Immature natural killer cell (primary cell): ENCODE measurements around the gene FHL1. TPM values are rescaled to one million over a fixed set of nuclear protein-coding genes. Genes with fewer than 3 reads are reported as not detected.
"Not testable (repeated sequence)": the region's sequence is repeated elsewhere in the genome, so short reads cannot be mapped to it uniquely, and the experiment has no call there.

Experiments
- DNase-seq, 3 donors: peaks; one replicate each; pipeline ENCODE4 v3.0.0; 2022; ENCODE audit warnings: mixed read lengths in 1 of 3
- H3K27ac Mint-ChIP-seq, 6 donors: one replicate each; pipeline ENCODE4 v1.8.0; 2020; ENCODE audit warnings: mixed read lengths in 6 of 6, mild to moderate bottlenecking in 5 of 6, inconsistent platforms in 4 of 6, moderate library complexity in 3 of 6
- H3K27me3 Mint-ChIP-seq, 3 donors: one replicate each; pipeline ENCODE4 v1.8.0; 2020 to 2021; ENCODE audit warnings: low read depth in 3 of 3, mild to moderate bottlenecking in 3 of 3, mixed read lengths in 3 of 3, moderate library complexity in 3 of 3, inconsistent platforms in 1 of 3
- H3K36me3 Mint-ChIP-seq, 3 donors: one replicate each; pipeline ENCODE4 v1.8.0; 2020; ENCODE audit warnings: mixed read lengths in 3 of 3, inconsistent platforms in 2 of 3, mild to moderate bottlenecking in 2 of 3
- H3K4me1 Mint-ChIP-seq, 2 donors: one replicate each; pipeline ENCODE4 v1.8.0; 2020; ENCODE audit warnings: inconsistent platforms in 2 of 2, mild to moderate bottlenecking in 2 of 2, mixed read lengths in 2 of 2, moderate library complexity in 1 of 2
- H3K4me3 Mint-ChIP-seq, 5 donors: one replicate each; pipeline ENCODE4 v1.8.0; 2020; ENCODE audit warnings: mild to moderate bottlenecking in 5 of 5, mixed read lengths in 5 of 5, inconsistent platforms in 3 of 5, moderate library complexity in 3 of 5
- H3K9me3 Mint-ChIP-seq, 6 donors: one replicate each; pipeline ENCODE4 v1.8.0; 2020; ENCODE audit warnings: mild to moderate bottlenecking in 6 of 6, mixed read lengths in 6 of 6, inconsistent platforms in 4 of 6, moderate library complexity in 3 of 6
- polyA plus RNA-seq, 3 donors: library from polyadenylated mRNA; unstranded; fragments of 300-500 nt; fragmentation: Illumina TruSeq; gene quantifications; one replicate each; pipeline ENCODE4 v1.2.3, GENCODE V29; 2021

The FHL1 gene
- polyA plus RNA-seq, 3 donors from 2014 or later = 11.1 to 24.0 (median 17.6) TPM

DNA sequence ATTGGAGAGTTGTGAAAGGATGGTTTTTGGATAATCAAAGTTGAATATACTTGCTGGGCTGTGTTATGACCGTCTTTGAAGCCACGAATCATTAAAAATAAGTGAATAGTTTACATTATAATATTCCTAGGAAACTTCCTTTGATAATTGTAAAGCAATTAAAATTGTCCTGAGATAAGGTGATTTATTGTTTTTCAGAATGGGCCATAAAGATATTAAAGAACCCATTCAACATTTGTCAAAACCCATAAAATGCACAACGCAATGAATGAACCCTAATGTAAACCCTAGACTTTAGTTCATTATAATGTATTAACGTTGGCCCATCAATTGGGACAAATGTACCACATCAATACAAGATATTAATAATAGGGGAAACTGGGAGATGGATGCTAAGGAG lies 11.4 kb downstream of the FHL1 start:
- no peak for DNase-seq
- Mint-ChIP-seq H3K27me3 (peaks cover 0 to 15% (median 0%) of the 10 kb centered on the region in 3 donors), H3K27ac (no peak overlapping the region), H3K36me3 (peaks cover 0 to 4% (median 0%) of the 10 kb centered on the region in 3 donors), H3K4me1 (no peaks in the 10 kb centered on the region), H3K9me3 (no peaks in the 10 kb centered on the region), H3K4me3 (no peak overlapping the region)

- DNase-seq = no peak
- no peaks in the 10 kb centered on the region for H3K4me1 Mint-ChIP-seq
- H3K9me3 Mint-ChIP-seq = no peaks in the 10 kb centered on the region
- peaks cover 0 to 4% (median 0%) of the 10 kb centered on the region in 3 donors for H3K36me3 Mint-ChIP-seq
- no peak overlapping the region for H3K4me3 Mint-ChIP-seq
- H3K27me3 Mint-ChIP-seq = peaks cover 0 to 15% (median 0%) of the 10 kb centered on the region in 3 donors
- H3K27ac Mint-ChIP-seq = no peak overlapping the region
These were observed 12.3 kb downstream of the FHL1 start for GRCh38 chrX:136159611-136160025.

GRCh38 chrX:136162827-136163570 lies 15.7 kb downstream of the FHL1 start:
- H3K27me3 Mint-ChIP-seq = peaks cover 0 to 6% (median 2%) of the 10 kb centered on the region in 3 donors
- DNase-seq = no peak
- H3K4me1 Mint-ChIP-seq = no peaks in the 10 kb centered on the region
- H3K9me3 Mint-ChIP-seq = no peaks in the 10 kb centered on the region
- H3K4me3 Mint-ChIP-seq = no peak overlapping the region
- no peak overlapping the region for H3K27ac Mint-ChIP-seq
- H3K36me3 Mint-ChIP-seq = peaks cover 0 to 4% (median 0%) of the 10 kb centered on the region in 3 donors

DNA sequence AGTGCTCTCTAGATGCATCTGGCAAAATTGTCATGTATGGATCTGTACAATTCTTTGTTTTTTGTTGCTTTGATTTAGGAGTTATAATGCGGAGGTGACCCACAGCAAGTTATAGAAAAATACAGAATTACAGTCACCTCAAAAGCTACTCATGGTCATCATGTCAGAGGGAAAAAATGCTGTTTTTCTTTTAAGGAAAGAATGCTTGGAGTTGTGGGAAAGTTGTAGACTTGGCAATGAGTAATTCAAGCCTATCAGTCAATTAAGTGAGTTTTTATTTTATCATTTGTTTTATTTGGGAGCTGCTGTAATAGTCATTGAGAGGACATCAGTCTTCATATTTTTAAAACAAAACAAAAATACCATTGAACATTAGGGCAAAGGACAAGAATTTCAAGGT lies 16.4 kb downstream of the FHL1 start:
- no peak for DNase-seq
- Mint-ChIP-seq H3K36me3 (no peaks in the 10 kb centered on the region), H3K9me3 (no peaks in the 10 kb centered on the region), H3K27me3 (peaks cover 0 to 6% (median 2%) of the 10 kb centered on the region in 3 donors), H3K4me3 (no peak overlapping the region), H3K4me1 (no peaks in the 10 kb centered on the region), H3K27ac (no peak overlapping the region)

DNA sequence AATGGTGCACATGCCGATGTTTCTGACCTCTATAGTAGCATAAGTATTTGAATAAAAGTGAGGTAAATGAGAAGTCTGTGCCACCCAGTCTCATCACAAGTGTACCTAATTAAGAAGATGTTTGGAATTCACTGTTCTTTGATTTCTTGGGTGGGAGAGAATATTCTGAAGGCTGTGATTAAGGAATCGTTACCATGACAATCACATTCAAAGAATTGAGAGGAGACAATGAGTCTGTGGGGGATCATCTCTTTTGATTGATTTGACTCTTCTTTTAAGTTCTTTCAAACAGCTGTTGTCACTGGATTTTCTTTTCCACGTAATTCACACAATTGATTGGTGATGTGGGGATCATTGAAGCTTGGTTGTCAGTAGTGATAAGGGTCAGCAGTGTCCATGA lies 18.1 kb downstream of the FHL1 start:
- no peaks in the 10 kb centered on the region for H3K36me3 Mint-ChIP-seq
- no peak overlapping the region for H3K27ac Mint-ChIP-seq
- no peaks in the 10 kb centered on the region for H3K4me1 Mint-ChIP-seq
- DNase-seq = no peak
- peaks cover 0 to 6% (median 2%) of the 10 kb centered on the region in 3 donors for H3K27me3 Mint-ChIP-seq
- no peaks in the 10 kb centered on the region for H3K9me3 Mint-ChIP-seq
- H3K4me3 Mint-ChIP-seq = no peak overlapping the region

DNA sequence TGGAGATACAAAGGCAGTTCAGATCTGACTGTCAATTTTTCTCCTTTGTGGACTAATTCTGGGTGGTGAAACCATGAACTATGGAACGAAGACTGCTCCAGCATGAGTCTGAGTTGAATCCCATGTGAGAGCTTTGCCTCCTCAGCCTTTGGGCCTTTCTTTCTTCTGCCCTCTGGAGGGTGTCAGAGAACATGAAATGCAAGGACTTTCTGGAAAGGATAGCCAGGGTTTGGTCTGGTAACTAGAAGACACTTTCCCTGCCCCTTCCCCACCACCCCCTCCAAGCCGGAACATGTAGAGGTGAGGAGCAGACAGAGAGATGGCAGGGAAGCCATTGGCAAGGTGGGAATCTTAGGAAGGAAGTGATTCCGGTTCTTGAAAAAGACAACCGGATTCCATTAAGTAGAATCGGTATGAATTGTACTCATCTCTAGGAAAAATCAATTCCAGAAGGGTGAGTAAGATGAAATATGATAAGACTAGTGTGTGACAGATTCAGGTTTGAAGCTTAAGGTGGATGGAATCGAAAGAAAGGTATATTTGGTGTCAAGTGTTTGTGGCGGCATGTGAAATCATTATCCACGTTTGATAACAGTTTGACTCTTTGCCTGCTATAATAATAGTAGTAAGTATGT lies 19.0 kb downstream of the FHL1 start:
- no peak for DNase-seq
- no peak overlapping the region for H3K27ac Mint-ChIP-seq

DNA sequence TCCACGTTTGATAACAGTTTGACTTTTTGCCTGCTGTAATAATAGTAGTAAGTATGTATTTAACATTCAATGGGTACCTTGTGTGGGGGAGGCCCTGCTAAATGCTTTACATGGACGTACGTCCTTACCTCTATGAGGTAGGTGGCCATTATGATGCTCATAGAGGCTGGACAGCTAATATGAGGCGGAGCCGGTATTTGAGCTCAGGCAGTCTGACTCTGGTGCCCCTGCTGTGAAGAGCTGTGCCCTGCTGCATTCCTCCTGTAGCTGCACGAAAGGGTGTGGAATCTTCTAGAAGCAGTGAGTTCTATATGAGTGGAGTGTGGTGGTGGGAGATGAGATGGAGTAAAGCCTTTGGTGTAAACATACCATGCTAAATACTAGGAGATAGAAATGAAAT lies 20.7 kb downstream of the FHL1 start:
- H3K36me3 Mint-ChIP-seq, H3K27ac Mint-ChIP-seq, H3K4me3 Mint-ChIP-seq, H3K27me3 Mint-ChIP-seq, DNase-seq, H3K4me1 Mint-ChIP-seq, H3K9me3 Mint-ChIP-seq: not testable (repeated sequence)

More for the DNA sequence above, 19.0 kb downstream of the FHL1 start:
- no peaks in the 10 kb centered on the region for H3K9me3 Mint-ChIP-seq
- no peak overlapping the region for H3K4me3 Mint-ChIP-seq
- no peaks in the 10 kb centered on the region for H3K4me1 Mint-ChIP-seq
- H3K36me3 Mint-ChIP-seq = no peaks in the 10 kb centered on the region
- peaks cover 0 to 6% (median 2%) of the 10 kb centered on the region in 3 donors for H3K27me3 Mint-ChIP-seq

- peak overlapping the region in 1 of 6 donors; percentile 14 for H3K27ac Mint-ChIP-seq
- peaks cover 0 to 6% (median 2%) of the 10 kb centered on the region in 3 donors for H3K27me3 Mint-ChIP-seq
- no peaks in the 10 kb centered on the region for H3K36me3 Mint-ChIP-seq
These were observed 21.8 kb downstream of the FHL1 start for GRCh38 chrX:136168929-136169735.

DNA sequence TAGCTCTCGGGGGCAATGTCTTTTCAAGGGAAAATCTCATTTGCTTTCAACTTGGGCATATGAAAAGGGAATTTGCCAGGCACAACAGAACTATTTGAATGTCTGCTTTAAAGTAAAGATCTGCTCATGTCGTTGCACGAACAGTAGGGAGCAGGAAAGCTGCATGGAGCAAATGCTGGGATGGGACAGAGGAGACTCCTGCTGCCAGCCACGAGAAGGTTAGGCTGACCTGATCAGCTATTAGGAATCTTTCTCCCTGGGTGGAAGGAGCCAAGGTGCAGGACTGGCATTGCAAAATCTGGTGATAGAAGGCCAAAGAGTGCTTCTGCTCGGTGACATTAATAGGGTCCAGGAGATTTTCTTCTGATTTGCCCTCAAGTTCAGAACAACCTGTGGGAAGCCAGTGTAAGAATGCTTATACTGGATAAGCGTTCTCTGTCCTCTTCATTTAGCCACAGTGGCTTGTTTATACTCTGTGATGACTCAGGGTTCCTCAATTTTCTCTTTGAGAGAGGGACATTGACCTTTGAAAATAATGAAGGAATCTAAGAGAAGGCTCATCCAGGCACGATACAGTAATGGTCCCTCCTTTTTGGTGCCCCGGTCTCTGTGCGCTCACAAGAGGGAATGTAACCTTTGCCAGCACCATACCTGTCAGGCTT lies 22.9 kb downstream of the FHL1 start:
- H3K27me3 Mint-ChIP-seq = peaks cover 0 to 6% (median 2%) of the 10 kb centered on the region in 3 donors
- no peak for DNase-seq
- no peak overlapping the region for H3K27ac Mint-ChIP-seq
- H3K36me3 Mint-ChIP-seq = no peaks in the 10 kb centered on the region
- H3K4me3 Mint-ChIP-seq = no peak overlapping the region
- H3K4me1 Mint-ChIP-seq = no peaks in the 10 kb centered on the region
- no peaks in the 10 kb centered on the region for H3K9me3 Mint-ChIP-seq

More at GRCh38 chrX:136168929-136169735, 21.8 kb downstream of the FHL1 start:
- H3K4me1 Mint-ChIP-seq = no peaks in the 10 kb centered on the region
- H3K4me3 Mint-ChIP-seq = no peak overlapping the region
- H3K9me3 Mint-ChIP-seq = no peaks in the 10 kb centered on the region
- no peak for DNase-seq

- peaks cover 0 to 12% (median 2%) of the 10 kb centered on the region in 3 donors for H3K27me3 Mint-ChIP-seq
- H3K4me1 Mint-ChIP-seq = no peaks in the 10 kb centered on the region
- DNase-seq = no peak
- H3K36me3 Mint-ChIP-seq = no peaks in the 10 kb centered on the region
- no peak overlapping the region for H3K4me3 Mint-ChIP-seq
- H3K9me3 Mint-ChIP-seq = no peaks in the 10 kb centered on the region
- H3K27ac Mint-ChIP-seq = no peak overlapping the region
These were observed 24.1 kb downstream of the FHL1 start for GRCh38 chrX:136171420-136171819.

DNA sequence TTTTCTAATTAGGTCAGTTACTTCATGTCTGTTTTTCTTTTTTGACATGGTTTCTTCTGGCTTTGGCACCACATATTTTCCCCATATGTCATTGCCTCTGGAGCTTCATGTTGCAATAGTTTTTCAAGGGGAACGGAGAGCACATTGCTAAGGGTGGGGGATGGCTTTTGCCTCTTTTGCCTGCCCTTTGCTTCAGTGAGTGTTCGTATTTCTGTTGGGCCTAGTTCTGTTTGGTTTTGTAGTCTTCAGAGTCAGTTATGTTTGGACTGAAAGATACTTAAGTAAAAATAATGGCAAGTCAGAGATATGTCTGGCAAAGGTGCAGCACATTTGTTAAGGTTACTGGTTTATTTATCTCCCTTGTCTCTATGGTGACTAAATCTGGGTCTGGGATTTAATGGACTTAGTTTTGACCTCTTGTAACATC lies 29.1 kb downstream of the FHL1 start:
- Mint-ChIP-seq H3K36me3 (no peaks in the 10 kb centered on the region), H3K9me3 (no peaks in the 10 kb centered on the region), H3K27me3 (peaks cover 0 to 10% (median 4%) of the 10 kb centered on the region in 3 donors), H3K4me1 (no peaks in the 10 kb centered on the region), H3K27ac (no peak overlapping the region), H3K4me3 (no peak overlapping the region)
- DNase-seq = no peak

DNA sequence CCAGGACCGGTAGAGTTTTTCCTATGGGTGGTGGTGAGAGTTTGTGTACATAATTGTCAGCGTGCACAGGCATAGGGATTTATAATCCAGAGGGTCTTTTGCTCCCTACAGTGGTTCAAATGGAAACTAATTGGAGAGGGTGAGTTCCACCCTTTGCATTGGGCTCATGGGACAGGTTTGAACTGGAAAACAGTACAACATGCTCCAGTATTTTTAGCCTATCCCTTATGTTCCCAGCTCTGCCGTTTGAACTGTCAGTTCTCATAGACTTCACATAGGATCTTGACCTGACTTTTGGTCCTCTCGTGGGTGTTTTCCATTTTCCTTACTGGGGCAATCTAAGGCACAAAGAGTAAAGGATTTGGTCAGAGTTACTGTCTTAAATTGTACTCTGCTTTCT lies 31.8 kb downstream of the FHL1 start:
- H3K9me3 Mint-ChIP-seq = no peaks in the 10 kb centered on the region
- no peak overlapping the region for H3K4me3 Mint-ChIP-seq
- H3K27me3 Mint-ChIP-seq = peaks cover 1 to 7% (median 7%) of the 10 kb centered on the region in 3 donors
- H3K27ac Mint-ChIP-seq = no peak overlapping the region
- H3K4me1 Mint-ChIP-seq = no peaks in the 10 kb centered on the region
- no peaks in the 10 kb centered on the region for H3K36me3 Mint-ChIP-seq
- no peak for DNase-seq

DNA sequence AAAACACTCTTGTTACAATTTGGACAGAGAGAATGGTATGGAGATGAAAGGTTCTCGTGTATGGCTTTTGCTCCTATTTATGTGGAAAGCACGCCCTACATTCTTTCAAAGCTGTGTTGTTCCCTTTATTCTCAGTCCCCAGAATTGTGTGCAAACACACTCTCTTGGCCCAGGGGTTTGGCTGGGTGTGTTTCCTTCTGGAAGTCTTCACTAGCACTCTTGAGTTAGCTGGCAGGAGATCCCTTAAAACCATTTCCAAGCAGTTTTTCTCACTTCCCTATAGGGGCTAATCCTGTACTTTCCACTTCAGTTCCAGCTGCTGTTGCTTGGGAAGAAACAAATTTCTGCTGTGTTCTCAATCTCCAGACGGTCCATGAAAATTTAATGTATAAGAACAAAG lies 35.1 kb downstream of the FHL1 start:
- H3K27ac Mint-ChIP-seq = no peak overlapping the region
- H3K4me1 Mint-ChIP-seq = no peaks in the 10 kb centered on the region
- no peaks in the 10 kb centered on the region for H3K9me3 Mint-ChIP-seq
- no peak overlapping the region for H3K4me3 Mint-ChIP-seq
- H3K36me3 Mint-ChIP-seq = no peaks in the 10 kb centered on the region
- no peak for DNase-seq
- peaks cover 1 to 7% (median 4%) of the 10 kb centered on the region in 3 donors for H3K27me3 Mint-ChIP-seq
